Esophagus squamous epithelium (tissue), 5 donors: Measurements from ENCODE around the gene FTL. TPM values are rescaled to one million over a fixed set of nuclear protein-coding genes. Genes with fewer than 3 reads are reported as not detected.

Experiments
- DNase-seq: peaks from one replicate; lab custom pipeline; 2025; lab: John Stamatoyannopoulos, UW
- H3K27ac ChIP-seq, 4 donors: fragments of 200-600 bp; sonication (generic); one replicate each; pipeline ENCODE4 v1.5.1; 2016 to 2019; ENCODE audit warnings: mild to moderate bottlenecking in 1 of 4
- H3K27me3 ChIP-seq, 4 donors: fragments of 200-600 bp; sonication (generic); 1 replicate in 3 of 4; 2 replicates in 1 of 4; pipeline versions ENCODE4 v1.5.1 to v1.6.0; 2017 to 2021; ENCODE audit warnings: antibody characterized with exemption in 1 of 4
- H3K36me3 ChIP-seq, 3 donors: fragments of 200-600 bp; sonication (generic); one replicate each; pipeline ENCODE4 v1.5.1; 2016 to 2019
- H3K4me1 ChIP-seq, 3 donors: fragments of 200-600 bp; sonication (generic); one replicate each; pipeline ENCODE4 v1.5.1; 2017 to 2019
- H3K4me3 ChIP-seq, 4 donors: fragments of 200-600 bp; sonication (generic); 1 replicate in 3 of 4; 2 replicates in 1 of 4; pipeline ENCODE4 v1.5.1; 2016 to 2019; ENCODE audit warnings: mild to moderate bottlenecking in 2 of 4, moderate library complexity in 1 of 4
- H3K9me3 ChIP-seq, 3 donors: fragments of 200-600 bp; sonication (generic); one replicate each; pipeline ENCODE4 v1.5.1; 2016 to 2019
- POLR2A ChIP-seq, 4 donors: fragments of 450-650 bp; IDR thresholded peaks; one replicate each; pipeline ENCODE4 v1.6.1; 2017; ENCODE audit warnings: antibody characterized with exemption in 4 of 4, mild to moderate bottlenecking in 4 of 4, moderate library complexity in 3 of 4
- WGBS, 2 donors: methylation state at CpG; one replicate each; pipeline ENCODE4 v1.1.5; 2018; 5-methylcytosine and 5-hydroxymethylcytosine counted together
- intact Hi-C: fragments of 100-400 bp; cut with DNase I; formaldehyde crosslinking; loops from one replicate; pipeline ENCODE4 v1.15.0; 2022
- total RNA-seq, 4 donors: library from RNA; depleted of rRNA; stranded (reverse); fragments of >200 nt; gene quantifications; one replicate each; pipeline ENCODE4 v1.1.0, GENCODE V29; 2016
- TF ChIP-seq, protein P1 (sequence below), 6 experiments: fragments of 450-650 bp in 4 of 6; fragments of 200-600 bp in 2 of 6; sonication (generic) in 2 of 6; IDR thresholded peaks; one replicate each; pipeline ENCODE4 v1.5.1; 2016 to 2019; ENCODE audit warnings: antibody characterized with exemption in 6 of 6, mild to moderate bottlenecking in 4 of 6, moderate library complexity in 4 of 6
- donor health status: DM: yes; HTN: yes; CAD: no.

The FTL gene
- total RNA-seq, 4 donors from 2014 or later = 556 to 2,127 (median 1,494) TPM

DNA sequence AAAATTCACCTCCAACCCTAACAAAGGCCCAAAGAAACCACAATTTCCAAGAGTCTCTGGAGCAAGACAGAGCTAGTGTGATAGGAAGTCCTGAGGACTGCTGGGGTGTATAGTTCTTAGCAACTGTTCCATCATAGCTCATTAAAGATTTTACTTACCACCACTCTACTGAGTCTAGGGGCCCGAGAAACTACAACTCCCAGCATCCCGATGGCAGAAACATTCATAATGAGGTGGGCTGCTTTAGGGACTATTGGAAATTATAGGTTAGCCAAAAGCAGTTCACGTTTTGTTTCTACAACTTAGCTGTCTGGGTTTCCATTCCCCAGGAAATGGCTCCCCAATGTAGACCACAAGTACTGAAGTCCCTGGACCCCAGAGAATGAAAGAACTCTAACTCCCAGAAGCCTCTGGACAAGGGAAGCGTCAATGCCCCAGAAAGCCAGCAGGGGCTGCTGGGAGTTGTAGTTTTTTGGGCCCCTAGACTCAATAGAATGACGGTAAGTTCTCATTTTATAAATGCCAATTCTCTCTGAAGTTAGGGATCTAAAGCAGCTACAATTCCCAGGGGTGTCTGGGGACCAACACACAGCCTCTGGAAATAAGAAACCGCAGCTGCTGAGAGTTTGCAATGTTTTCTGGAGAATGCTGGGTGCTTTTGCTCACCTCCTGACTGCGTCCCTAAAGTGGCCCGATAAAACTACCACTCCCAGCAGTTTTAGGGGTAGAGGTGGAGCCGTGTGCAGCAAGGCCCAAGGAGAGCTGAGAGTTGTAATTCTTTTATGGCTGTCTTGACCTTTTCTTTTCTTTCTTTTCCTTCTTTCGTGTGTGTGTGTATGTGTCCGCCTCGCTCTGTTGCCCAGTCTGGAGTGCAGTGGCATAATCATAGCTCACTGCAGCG lies 11.1 kb downstream of the FTL start:
- Histone ChIP-seq H3K4me1 (peaks cover 0 to 18% (median 16%) of the 10 kb centered on the region in 3 donors), H3K36me3 (peaks cover 0 to 77% (median 15%) of the 10 kb centered on the region in 3 donors), H3K9me3 (no peaks in the 10 kb centered on the region), H3K27ac (no peak overlapping the region), H3K4me3 (no peak overlapping the region), H3K27me3 (no peaks in the 10 kb centered on the region)
- WGBS, 2 donors = 87 to 91% methylated on average over 12 to 13 of the region's 13 CpGs
- no peak for TF ChIP-seq POLR2A (IDR thresholded peaks at IDR 0.05)
- TF ChIP-seq, protein P1, sequence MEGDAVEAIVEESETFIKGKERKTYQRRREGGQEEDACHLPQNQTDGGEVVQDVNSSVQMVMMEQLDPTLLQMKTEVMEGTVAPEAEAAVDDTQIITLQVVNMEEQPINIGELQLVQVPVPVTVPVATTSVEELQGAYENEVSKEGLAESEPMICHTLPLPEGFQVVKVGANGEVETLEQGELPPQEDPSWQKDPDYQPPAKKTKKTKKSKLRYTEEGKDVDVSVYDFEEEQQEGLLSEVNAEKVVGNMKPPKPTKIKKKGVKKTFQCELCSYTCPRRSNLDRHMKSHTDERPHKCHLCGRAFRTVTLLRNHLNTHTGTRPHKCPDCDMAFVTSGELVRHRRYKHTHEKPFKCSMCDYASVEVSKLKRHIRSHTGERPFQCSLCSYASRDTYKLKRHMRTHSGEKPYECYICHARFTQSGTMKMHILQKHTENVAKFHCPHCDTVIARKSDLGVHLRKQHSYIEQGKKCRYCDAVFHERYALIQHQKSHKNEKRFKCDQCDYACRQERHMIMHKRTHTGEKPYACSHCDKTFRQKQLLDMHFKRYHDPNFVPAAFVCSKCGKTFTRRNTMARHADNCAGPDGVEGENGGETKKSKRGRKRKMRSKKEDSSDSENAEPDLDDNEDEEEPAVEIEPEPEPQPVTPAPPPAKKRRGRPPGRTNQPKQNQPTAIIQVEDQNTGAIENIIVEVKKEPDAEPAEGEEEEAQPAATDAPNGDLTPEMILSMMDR (IDR thresholded peaks at IDR 0.05) = peak in 2 of 6 experiments; percentile 24 to 34
- intact Hi-C loops = loop anchor here (10.0 kb wide), 1 partner anchor 111 kb away; the partner anchor contains the start of gene PLEKHA4
- no peak for DNase-seq

DNA sequence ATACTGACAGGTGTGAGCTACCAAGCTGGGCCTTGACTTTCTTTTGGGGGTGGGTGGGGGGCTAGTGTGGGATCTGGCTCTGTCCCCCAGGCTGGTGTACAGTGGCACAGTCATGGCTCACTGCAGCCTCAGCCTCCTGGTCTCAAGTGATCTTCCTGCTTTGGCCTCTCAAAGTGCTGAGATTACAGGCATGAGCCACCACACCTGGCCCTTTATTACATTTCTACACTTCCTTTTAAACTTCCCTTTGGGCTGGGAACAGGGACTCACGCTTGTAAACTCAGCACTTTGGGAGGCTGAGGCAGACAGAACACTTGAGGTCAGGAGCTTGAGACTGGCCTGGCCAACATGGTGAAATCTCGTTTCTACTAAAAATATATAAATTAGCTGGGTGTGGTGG lies 12.0 kb downstream of the FTL start:
- TF ChIP-seq POLR2A (IDR thresholded peaks at IDR 0.05) = no peak
- TF ChIP-seq, protein P1 (IDR thresholded peaks at IDR 0.05) = no peak
- WGBS, 2 donors = 83% methylated on average over 2 of the region's 2 CpGs; no CpG with 5 or more reads in 1 of the 2 donors
- Histone ChIP-seq H3K36me3 (peaks cover 4 to 77% (median 23%) of the 10 kb centered on the region in 3 donors), H3K27me3 (no peaks in the 10 kb centered on the region), H3K4me1 (peaks cover 0 to 18% (median 16%) of the 10 kb centered on the region in 3 donors), H3K27ac (peak overlapping the region in 1 of 4 donors; percentile 25), H3K4me3 (no peak overlapping the region), H3K9me3 (no peaks in the 10 kb centered on the region)
- intact Hi-C loops = loop anchor here (10.0 kb wide), 1 partner anchor 112 kb away; the partner anchor contains the start of gene PLEKHA4
- no peak for DNase-seq

DNA sequence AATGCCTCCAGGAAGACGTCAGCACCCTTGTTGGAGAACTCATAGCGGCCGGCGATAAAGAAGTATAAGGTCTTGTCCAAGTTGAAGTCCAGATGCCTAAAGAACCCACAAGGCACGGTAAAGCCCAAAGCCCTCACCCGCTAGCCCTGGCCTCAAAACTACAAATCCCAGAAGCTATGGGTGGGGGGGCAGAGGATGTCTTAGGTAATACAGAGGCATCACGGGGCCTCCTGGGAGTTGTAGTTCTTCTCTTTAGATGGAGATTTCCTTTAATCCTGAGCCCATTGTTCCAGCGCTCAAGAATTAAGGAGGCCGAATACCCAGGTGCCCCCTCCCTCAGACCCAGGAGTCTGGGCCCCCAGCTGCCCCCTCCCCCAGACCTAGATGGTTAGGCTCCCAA lies 17.2 kb downstream of the FTL start:
- no peak for DNase-seq
- intact Hi-C loops = no loop called here
- H3K4me1 ChIP-seq = peaks cover 0 to 16% (median 16%) of the 10 kb centered on the region in 3 donors
- no peaks in the 10 kb centered on the region for H3K27me3 ChIP-seq
- peaks cover 8 to 84% (median 33%) of the 10 kb centered on the region in 3 donors for H3K36me3 ChIP-seq
- no peak overlapping the region for H3K4me3 ChIP-seq
- no peaks in the 10 kb centered on the region for H3K9me3 ChIP-seq
- 84 to 100% methylated on average over 1 to 7 of the region's 9 CpGs for WGBS, 2 donors
- H3K27ac ChIP-seq = no peak overlapping the region
- no peak for TF ChIP-seq POLR2A (IDR thresholded peaks at IDR 0.05)
- TF ChIP-seq, protein P1 (IDR thresholded peaks at IDR 0.05) = no peak

DNA sequence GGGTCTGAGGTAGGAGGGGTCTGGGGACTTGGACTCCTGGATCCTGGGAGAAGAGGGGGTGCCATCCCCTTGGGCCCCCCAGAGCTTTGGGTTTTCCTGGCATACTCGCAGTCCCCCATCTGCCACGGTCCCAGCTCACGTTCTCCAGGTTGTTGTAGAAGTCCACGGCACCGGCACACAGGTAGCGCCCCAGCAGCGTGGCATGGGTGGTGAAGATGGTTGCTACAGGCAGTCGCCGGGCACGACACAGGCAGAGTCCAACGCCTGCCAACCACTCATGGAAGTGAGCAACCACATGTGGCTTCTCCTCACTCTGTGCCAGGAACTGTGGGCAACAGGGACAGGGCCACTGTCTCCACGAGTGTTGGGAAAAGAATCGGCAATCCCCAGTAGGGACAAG lies 20.6 kb downstream of the FTL start:
- WGBS, 2 donors = 98 to 100% methylated on average over 4 to 7 of the region's 13 CpGs
- intact Hi-C loops = no loop called here
- Histone ChIP-seq H3K27ac (no peak overlapping the region), H3K9me3 (no peaks in the 10 kb centered on the region), H3K36me3 (peaks cover 20 to 100% (median 42%) of the 10 kb centered on the region in 3 donors), H3K4me1 (peaks cover 6 to 13% (median 7%) of the 10 kb centered on the region in 3 donors), H3K4me3 (no peak overlapping the region), H3K27me3 (no peaks in the 10 kb centered on the region)
- DNase-seq = no peak
- TF ChIP-seq, protein P1 (IDR thresholded peaks at IDR 0.05) = no peak
- no peak for TF ChIP-seq POLR2A (IDR thresholded peaks at IDR 0.05)

DNA sequence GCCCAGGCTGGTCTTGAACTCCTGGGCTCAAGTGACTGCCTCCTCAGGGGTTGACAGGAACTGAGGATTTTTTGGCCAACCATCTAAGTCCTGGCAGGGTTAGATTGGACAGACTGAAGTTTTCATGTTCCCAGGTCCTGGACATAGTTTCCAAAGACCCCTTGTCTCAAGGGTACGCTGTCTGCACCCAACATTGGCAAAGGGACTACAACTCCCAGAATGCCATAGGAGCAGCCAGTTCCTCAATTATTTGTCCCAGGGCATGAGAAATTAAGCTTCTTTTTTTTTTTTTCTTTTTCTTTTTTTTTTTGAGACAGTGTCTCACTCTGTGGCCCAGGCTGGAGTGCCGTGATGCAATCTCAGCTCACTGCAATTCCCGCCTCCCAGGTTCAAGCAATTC lies 21.1 kb downstream of the FTL start:
- H3K4me3 ChIP-seq = no peak overlapping the region
- intact Hi-C loops = no loop called here
- H3K36me3 ChIP-seq = peaks cover 20 to 100% (median 42%) of the 10 kb centered on the region in 3 donors
- no peak for DNase-seq
- H3K4me1 ChIP-seq = peaks cover 9 to 18% (median 12%) of the 10 kb centered on the region in 3 donors
- TF ChIP-seq, protein P1 (IDR thresholded peaks at IDR 0.05) = no peak
- TF ChIP-seq POLR2A (IDR thresholded peaks at IDR 0.05) = no peak
- no peaks in the 10 kb centered on the region for H3K9me3 ChIP-seq
- H3K27me3 ChIP-seq = no peaks in the 10 kb centered on the region
- WGBS, 2 donors = 88 to 100% methylated on average over 2 to 3 of the region's 3 CpGs
- H3K27ac ChIP-seq = no peak overlapping the region
